K562 (cell line): Measurements from ENCODE around the gene PRR35. TPM values are rescaled to one million over a fixed set of nuclear protein-coding genes. Genes with fewer than 3 reads are reported as not detected.

ENCODE experiments used
- ARID4B ChIP-seq: sonication (generic); formaldehyde crosslinking; IDR thresholded peaks from 2 replicates; pipeline ENCODE4 v1.8.0; 2022; ENCODE audit warnings: mild to moderate bottlenecking, missing genetic modification reagents
- KAT8 ChIP-seq: fragments of 450-650 bp; IDR thresholded peaks from 2 replicates; pipeline ENCODE4 v1.6.1; 2016; ENCODE audit warnings: low read depth, mild to moderate bottlenecking
- KLF10 ChIP-seq: fragments of 250-450 bp; sonication (Bioruptor Pico); IDR thresholded peaks from 2 replicates; pipeline ENCODE4 v1.6.1; 2021; ENCODE audit warnings: matching md5 sums
- L3MBTL2 ChIP-seq: fragments of 450-650 bp; IDR thresholded peaks from 2 replicates; pipeline ENCODE4 v1.6.1; 2016; ENCODE audit warnings: mild to moderate bottlenecking, moderate library complexity
- MYBL2 ChIP-seq, 2 experiments: fragments of 450-650 bp in 1 of 2; sonication (generic) in 1 of 2; formaldehyde crosslinking in 1 of 2; IDR thresholded peaks; 2 replicates each; pipeline versions ENCODE4 v1.6.1 to v1.8.1; 2017 to 2022; ENCODE audit warnings: borderline replicate concordance in 1 of 2, inconsistent platforms in 1 of 2, low read depth in 1 of 2, mild to moderate bottlenecking in 1 of 2, missing genetic modification reagents in 1 of 2, moderate library complexity in 1 of 2
- TRIM28 ChIP-seq: fragments of 450-650 bp; IDR thresholded peaks from 2 replicates; pipeline ENCODE4 v1.6.1; 2017
- UBTF ChIP-seq, 2 experiments: IDR thresholded peaks; 2 replicates each; pipeline ENCODE4 v1.6.1; 2012; ENCODE audit warnings: improper control_type of control experiment in 2 of 2, low read depth in 2 of 2, low read length in 2 of 2, borderline replicate concordance in 1 of 2
- ZFP91 ChIP-seq: sonication (generic); formaldehyde crosslinking; IDR thresholded peaks from 2 replicates; pipeline ENCODE4 v1.8.0; 2022; ENCODE audit warnings: mild to moderate bottlenecking, missing genetic modification reagents
- ZSCAN32 ChIP-seq: fragments of 450-650 bp; formaldehyde crosslinking; IDR thresholded peaks from 2 replicates; pipeline ENCODE4 v1.4.0; 2020; ENCODE audit warnings: mild to moderate bottlenecking, moderate library complexity
- polyA plus RNA-seq, 8 experiments: library from polyadenylated mRNA; depleted of rRNA in 4 of 8; stranded (reverse) in 5 of 8; unstranded in 3 of 8; fragments of >200 nt; fragmentation: Nextera tagmentation in 2 of 8; fragmentation: Illumina TruSeq in 1 of 8; extraction: Ambion mirVana in 2 of 8; extraction: Trizol in 1 of 8; gene quantifications; 2 replicates each; pipeline versions ENCODE4 v1.2.1 to v1.2.3, GENCODE V29; 2011 to 2014; ENCODE audit warnings: inconsistent platforms in 1 of 8, missing spikeins in 1 of 8
- total RNA-seq, 7 experiments: library from RNA; depleted of rRNA in 6 of 7; stranded (reverse); fragments of >200 nt in 6 of 7; fragmentation: Illumina TruSeq in 2 of 7; extraction: Trizol in 2 of 7; gene quantifications; 2 replicates each; pipeline versions ENCODE4 v1.2.1 to v1.2.3, GENCODE V29; 2011 to 2021; ENCODE audit warnings: low replicate concordance in 1 of 7

Gene PRR35
- total and polyA plus RNA-seq, 9 of the 15 experiments (the other 6 are each of a cell fraction or from before 2014, with no cell fraction given) = 0.17 to 0.45 (median 0.21) TPM; not detected in 5

GRCh38 chr16:534135-534534 is 26.1 kb upstream of the PRR35 start (continued):
- no peak for TF ChIP-seq UBTF (IDR thresholded peaks at IDR 0.05; ENCODE audit: borderline replicate concordance in 1 of 2, low read depth in 2 of 2, low read length in 2 of 2)
- no peak for TF ChIP-seq TRIM28
- TF ChIP-seq L3MBTL2 = no peak
- no peak for TF ChIP-seq MYBL2 (IDR thresholded peaks at IDR 0.05; ENCODE audit: low read depth)
- no peak for TF ChIP-seq MYBL2 (CRISPR knock-in tag; IDR thresholded peaks at IDR 0.05; ENCODE audit: borderline replicate concordance)
- TF ChIP-seq ZFP91 = no peak
- TF ChIP-seq KAT8 = no peak
- no peak for TF ChIP-seq ZSCAN32 (CRISPR knock-in tag)
- TF ChIP-seq ARID4B (CRISPR knock-in tag) = no peak
- TF ChIP-seq KLF10 (CRISPR knock-in tag) = no peak
